Hematopoietic multipotent progenitor cell (in vitro differentiated cells): ENCODE results near the gene VMO1. TPM values are rescaled to one million over a fixed set of nuclear protein-coding genes. Genes with fewer than 3 reads are reported as not detected.

ENCODE experiments used
- total RNA-seq: library from RNA; depleted of rRNA; stranded (reverse); fragments of >200 nt; gene quantifications from one replicate; pipeline ENCODE4 v1.2.3, GENCODE V29; 2012

VMO1 gene
- total RNA-seq, 1 donor, result not detected

Other genes with a start within 250 kb of the VMO1 start
- gene MYBBP1A, start 231.0 kb downstream of the VMO1 start, total RNA-seq, result 58.4 TPM
- gene GGT6, start 225.8 kb downstream of the VMO1 start, total RNA-seq, result not detected
- gene SMTNL2, start 201.8 kb downstream of the VMO1 start, total RNA-seq, result not detected
- 0.27 TPM for gene ALOX15, start 144.7 kb downstream of the VMO1 start, total RNA-seq
- gene PELP1, start 82.2 kb downstream of the VMO1 start, total RNA-seq, result 52.5 TPM
- gene ARRB2, start 75.7 kb downstream of the VMO1 start, total RNA-seq, result 63.0 TPM
- gene MED11, start 54.9 kb downstream of the VMO1 start, total RNA-seq, result 12.9 TPM
- under 0.01 TPM for gene ZMYND15, start 46.5 kb downstream of the VMO1 start, total RNA-seq
- 0.27 TPM for gene CXCL16, start 46.4 kb downstream of the VMO1 start, total RNA-seq
- not detected for gene TM4SF5, start 14.5 kb downstream of the VMO1 start, total RNA-seq
- gene GLTPD2, start 2.6 kb upstream of the VMO1 start, total RNA-seq, result not detected
- gene PSMB6, start 9.8 kb upstream of the VMO1 start, total RNA-seq, result 116 TPM
- 5.9 TPM for gene PLD2, start 20.8 kb upstream of the VMO1 start, total RNA-seq
- 21.0 TPM for gene MINK1, start 47.0 kb upstream of the VMO1 start, total RNA-seq
- 18.3 TPM for gene C17orf107, start 113.2 kb upstream of the VMO1 start, total RNA-seq
- 5.4 TPM for gene CHRNE, start 116.7 kb upstream of the VMO1 start, total RNA-seq
- 2.2 TPM for gene GP1BA, start 145.9 kb upstream of the VMO1 start, total RNA-seq
- 78.6 TPM for gene SLC25A11, start 153.7 kb upstream of the VMO1 start, total RNA-seq
- gene RNF167, start 153.9 kb upstream of the VMO1 start, total RNA-seq, result 27.5 TPM
- gene PFN1, start 162.2 kb upstream of the VMO1 start, total RNA-seq, result 429 TPM
- gene ENO3, start 164.8 kb upstream of the VMO1 start, total RNA-seq, result 2.4 TPM
- gene SPAG7, start 181.5 kb upstream of the VMO1 start, total RNA-seq, result 31.2 TPM
- gene CAMTA2, start 201.3 kb upstream of the VMO1 start, total RNA-seq, result 6.2 TPM
- not detected for gene INCA1, start 211.2 kb upstream of the VMO1 start, total RNA-seq
- gene KIF1C, start 211.6 kb upstream of the VMO1 start, total RNA-seq, result 1.1 TPM
- not detected for gene SLC52A1, start 249.1 kb upstream of the VMO1 start, total RNA-seq